ENCODE measurements around the gene CLTB. TPM values are rescaled to one million over a fixed set of nuclear protein-coding genes. Genes with fewer than 3 reads are reported as not detected.
"Not testable (repeated sequence)": the region's sequence is repeated elsewhere in the genome, so short reads cannot be mapped to it uniquely, and the experiment has no call there.

The CLTB gene
- total RNA-seq, 1 experiment from 2014 or later = 31.7 TPM

DNA sequence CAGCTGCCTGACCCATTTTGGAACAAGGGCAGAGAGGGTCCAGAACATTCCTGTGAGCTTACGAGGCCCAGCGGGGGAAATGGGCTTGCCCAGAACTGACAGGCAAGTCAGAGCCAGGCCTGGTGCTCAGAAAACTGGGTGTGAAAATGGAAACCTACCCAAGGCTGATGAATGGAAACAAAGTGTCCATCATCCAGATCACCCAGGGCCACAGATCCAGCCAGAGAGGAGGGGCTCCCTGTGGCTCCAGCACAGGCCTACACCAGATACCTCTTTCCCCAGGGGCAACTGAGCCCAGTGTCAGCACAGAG, 3.1 kb downstream of the CLTB start:
- Histone ChIP-seq H3K79me2 (ENCODE audit: low read length) (peaks cover 35% of the 10 kb centered on the region), H3K27ac (ENCODE audit: low read length) (no peak overlapping the region), H3K4me2 (ENCODE audit: low read depth, low read length, poor library complexity, severe bottlenecking) (no peak overlapping the region), H3K4me3 (ENCODE audit: low read length) (no peak overlapping the region), H3K9ac (ENCODE audit: low read length) (no peak overlapping the region), H3K9me2 (replicated peaks; ENCODE audit: insufficient read depth, low read length) (no peaks in the 10 kb centered on the region), H3K4me1 (ENCODE audit: low read length) (peaks cover 21% of the 10 kb centered on the region), H3K27me3 (ENCODE audit: low read length) (no peaks in the 10 kb centered on the region), H2AFZ (ENCODE audit: low read length) (no peak overlapping the region), H4K20me1 (ENCODE audit: insufficient read depth, low read depth, low read length) (no peaks in the 10 kb centered on the region), H3K9me3 (ENCODE audit: low read length) (no peaks in the 10 kb centered on the region), H3K36me3 (ENCODE audit: insufficient read depth, low read length) (0 out of 2 replicates have a peak, but pooled peaks cover 4% of the 10 kb centered on the region)
- DNase-seq = no peak

DNA sequence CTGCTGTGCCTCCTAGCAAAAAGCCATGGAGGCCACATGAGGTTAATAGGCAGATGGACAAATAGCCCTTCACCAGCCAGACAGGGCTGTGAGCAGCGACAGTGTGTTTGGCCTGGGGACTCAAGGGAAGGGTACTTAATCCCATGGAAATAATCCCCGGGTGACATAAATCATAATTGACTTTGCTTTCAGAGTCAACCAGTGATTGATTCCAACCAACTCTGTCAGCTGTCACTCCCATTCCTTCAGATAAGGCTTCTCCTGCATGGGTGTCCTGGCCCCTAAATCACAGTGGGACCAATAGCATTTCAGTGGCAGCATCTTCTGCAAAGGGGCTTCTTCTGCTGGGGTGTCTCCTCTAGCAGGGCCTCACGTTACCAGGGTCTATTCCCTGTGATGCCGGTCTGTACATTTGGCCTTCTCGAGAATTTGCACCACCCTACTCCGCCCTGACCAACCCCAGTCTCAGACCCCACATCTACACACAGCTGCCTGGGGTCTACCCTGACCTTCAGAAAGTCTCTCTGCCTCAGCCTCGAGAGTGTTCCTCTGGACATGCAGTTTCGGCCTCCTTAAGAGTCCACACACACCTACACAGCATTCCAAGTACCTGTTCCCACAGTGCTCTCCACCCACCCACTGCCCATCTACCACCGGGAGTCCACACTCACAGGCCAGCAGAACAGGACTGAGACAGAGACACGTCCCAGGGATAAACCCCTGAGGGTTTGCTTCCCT, 3.7 kb downstream of the CLTB start:
- Histone ChIP-seq H2AFZ (ENCODE audit: low read length) (no peak overlapping the region), H3K9me3 (ENCODE audit: low read length) (no peaks in the 10 kb centered on the region), H3K9me2 (replicated peaks; ENCODE audit: insufficient read depth, low read length) (no peaks in the 10 kb centered on the region), H3K27me3 (ENCODE audit: low read length) (no peaks in the 10 kb centered on the region), H3K27ac (ENCODE audit: low read length) (no peak overlapping the region), H3K36me3 (ENCODE audit: insufficient read depth, low read length) (0 out of 2 replicates have a peak, but pooled peaks cover 4% of the 10 kb centered on the region), H3K4me3 (ENCODE audit: low read length) (no peak overlapping the region), H4K20me1 (ENCODE audit: insufficient read depth, low read depth, low read length) (no peaks in the 10 kb centered on the region), H3K79me2 (ENCODE audit: low read length) (peaks cover 35% of the 10 kb centered on the region), H3K4me1 (ENCODE audit: low read length) (peaks cover 21% of the 10 kb centered on the region), H3K9ac (ENCODE audit: low read length) (no peak overlapping the region), H3K4me2 (ENCODE audit: low read depth, low read length, poor library complexity, severe bottlenecking) (no peak overlapping the region)
- DNase-seq = no peak

DNA sequence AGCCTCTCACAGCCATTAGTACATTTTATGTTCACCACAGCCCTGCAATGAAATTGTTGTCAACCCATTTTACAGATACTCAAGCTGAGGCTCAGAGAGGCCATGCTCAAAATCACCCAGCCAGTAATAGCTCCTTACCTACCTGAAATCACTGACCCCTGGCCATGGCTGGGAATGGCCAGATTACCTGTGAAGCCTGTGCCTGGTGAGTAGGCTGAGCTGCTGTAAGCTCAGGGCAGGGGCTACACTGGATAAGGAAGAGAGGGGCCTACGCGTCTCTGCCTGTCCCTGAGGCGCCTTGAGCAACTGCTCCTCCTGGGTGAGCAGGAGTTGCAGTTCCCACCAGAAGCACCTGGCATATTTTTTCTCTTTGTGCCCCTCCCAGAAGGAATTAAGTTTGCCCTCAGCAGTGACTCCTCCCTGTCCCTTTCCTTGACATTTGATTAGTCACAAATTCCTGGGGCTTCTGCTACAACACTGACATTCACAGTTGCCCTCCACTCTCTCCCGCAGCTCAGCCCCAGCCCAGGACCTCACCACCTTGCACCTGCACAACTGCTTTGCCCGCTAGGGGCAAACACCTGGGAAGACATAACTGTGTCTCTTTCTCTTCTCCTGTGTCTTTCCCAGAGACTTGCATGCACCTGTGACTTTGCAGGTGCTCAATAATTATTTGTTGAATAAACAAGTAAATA, 5.7 kb downstream of the CLTB start:
- H3K36me3 ChIP-seq (ENCODE audit: insufficient read depth, low read length) = 0 out of 2 replicates have a peak, but pooled peaks cover 4% of the 10 kb centered on the region
- H3K9me2 ChIP-seq (replicated peaks; ENCODE audit: insufficient read depth, low read length) = no peaks in the 10 kb centered on the region
- H3K79me2 ChIP-seq (ENCODE audit: low read length) = peaks cover 29% of the 10 kb centered on the region
- H2AFZ ChIP-seq (ENCODE audit: low read length) = no peak overlapping the region
- H3K27ac ChIP-seq (ENCODE audit: low read length) = no peak overlapping the region
- no peaks in the 10 kb centered on the region for H4K20me1 ChIP-seq (ENCODE audit: insufficient read depth, low read depth, low read length)
- no peak overlapping the region for H3K4me2 ChIP-seq (ENCODE audit: low read depth, low read length, poor library complexity, severe bottlenecking)
- H3K4me1 ChIP-seq (ENCODE audit: low read length) = peaks cover 10% of the 10 kb centered on the region
- no peak overlapping the region for H3K4me3 ChIP-seq (ENCODE audit: low read length)
- H3K9ac ChIP-seq (ENCODE audit: low read length) = no peak overlapping the region
- DNase-seq = no peak
- H3K27me3 ChIP-seq (ENCODE audit: low read length) = no peaks in the 10 kb centered on the region
- no peaks in the 10 kb centered on the region for H3K9me3 ChIP-seq (ENCODE audit: low read length)

DNA sequence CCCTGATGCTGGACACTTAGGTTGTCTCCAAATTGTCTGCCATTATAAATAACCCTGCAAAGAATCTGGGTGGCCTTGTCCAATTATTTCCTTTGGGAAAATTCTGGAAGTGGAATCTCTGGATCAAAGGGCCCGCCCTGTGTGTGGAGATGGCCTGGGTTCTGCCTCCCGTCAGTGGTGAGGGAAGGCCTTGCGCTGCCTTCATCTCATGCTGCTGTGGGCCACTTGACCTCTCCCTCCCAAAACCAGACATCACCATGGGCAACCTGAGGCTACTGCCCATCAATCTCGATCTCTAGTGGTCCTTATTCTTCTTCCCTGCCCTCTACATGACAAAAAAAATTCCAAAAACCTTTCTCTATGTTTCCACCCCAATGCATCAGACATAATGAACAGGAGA, 6.6 kb downstream of the CLTB start:
- Histone ChIP-seq H3K4me1 (ENCODE audit: low read length) (peaks cover 2% of the 10 kb centered on the region), H4K20me1 (ENCODE audit: insufficient read depth, low read depth, low read length) (no peaks in the 10 kb centered on the region), H3K9me3 (ENCODE audit: low read length) (no peaks in the 10 kb centered on the region), H3K4me3 (ENCODE audit: low read length) (no peak overlapping the region), H3K27ac (ENCODE audit: low read length) (no peak overlapping the region), H3K27me3 (ENCODE audit: low read length) (no peaks in the 10 kb centered on the region), H3K9me2 (replicated peaks; ENCODE audit: insufficient read depth, low read length) (no peaks in the 10 kb centered on the region), H2AFZ (ENCODE audit: low read length) (no peak overlapping the region), H3K79me2 (ENCODE audit: low read length) (peaks cover 21% of the 10 kb centered on the region), H3K9ac (ENCODE audit: low read length) (no peak overlapping the region), H3K36me3 (ENCODE audit: insufficient read depth, low read length) (0 out of 2 replicates have a peak, but pooled peaks cover 4% of the 10 kb centered on the region), H3K4me2 (ENCODE audit: low read depth, low read length, poor library complexity, severe bottlenecking) (no peak overlapping the region)
- DNase-seq = no peak

DNA sequence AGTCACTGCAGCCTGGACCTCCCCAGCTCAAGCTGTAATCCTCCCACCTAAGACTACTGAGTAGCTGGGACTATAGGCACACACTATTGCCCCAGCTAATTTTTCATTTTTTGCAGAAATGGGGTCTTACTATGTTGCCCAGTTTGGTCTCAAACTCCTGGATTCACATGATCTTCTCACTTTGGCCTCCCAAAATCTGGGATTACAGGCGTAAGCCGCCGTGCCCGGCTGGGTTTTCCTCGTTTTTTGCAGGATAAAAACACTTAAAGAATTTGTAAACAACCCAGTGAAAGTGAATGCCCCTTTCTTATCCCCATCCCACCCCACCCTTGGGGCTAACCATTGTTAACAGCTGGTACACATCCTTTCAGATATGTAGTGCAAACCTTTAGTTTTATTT, 7.7 kb downstream of the CLTB start:
- H3K9me2 ChIP-seq (replicated peaks; ENCODE audit: insufficient read depth, low read length) = no peaks in the 10 kb centered on the region
- H2AFZ ChIP-seq (ENCODE audit: low read length) = no peak overlapping the region

DNA sequence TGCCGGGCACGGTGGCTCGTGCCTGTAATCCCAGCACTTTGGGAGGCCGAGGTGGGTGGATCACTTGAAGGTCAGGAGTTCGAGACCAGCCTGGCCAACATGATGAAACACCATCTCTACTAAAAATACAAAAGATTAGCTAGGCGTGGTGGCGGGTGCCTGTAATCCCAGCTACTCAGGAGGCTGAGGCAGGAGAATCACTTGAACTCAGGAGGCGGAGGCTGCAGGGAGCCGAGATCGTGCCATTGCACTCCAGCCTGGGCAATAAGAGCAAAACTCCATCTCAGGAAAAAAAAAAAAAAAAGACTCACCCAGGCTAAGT, 8.1 kb downstream of the CLTB start:
- not testable (repeated sequence) for DNase-seq; H2AFZ ChIP-seq (ENCODE audit: low read length); H3K36me3 ChIP-seq (ENCODE audit: insufficient read depth, low read length); H4K20me1 ChIP-seq (ENCODE audit: insufficient read depth, low read depth, low read length); H3K4me1 ChIP-seq (ENCODE audit: low read length); H3K9me2 ChIP-seq (replicated peaks; ENCODE audit: insufficient read depth, low read length); H3K9me3 ChIP-seq (ENCODE audit: low read length); H3K4me3 ChIP-seq (ENCODE audit: low read length); H3K9ac ChIP-seq (ENCODE audit: low read length); H3K27ac ChIP-seq (ENCODE audit: low read length); H3K4me2 ChIP-seq (ENCODE audit: low read depth, low read length, poor library complexity, severe bottlenecking); H3K79me2 ChIP-seq (ENCODE audit: low read length); H3K27me3 ChIP-seq (ENCODE audit: low read length)

More for the DNA sequence above, 7.7 kb downstream of the CLTB start:
- Histone ChIP-seq H3K79me2 (ENCODE audit: low read length) (peaks cover 10% of the 10 kb centered on the region; the same call in 1 of the 2 replicates), H3K4me2 (ENCODE audit: low read depth, low read length, poor library complexity, severe bottlenecking) (no peak overlapping the region), H3K27ac (ENCODE audit: low read length) (no peak overlapping the region), H3K9ac (ENCODE audit: low read length) (no peak overlapping the region), H3K27me3 (ENCODE audit: low read length) (no peaks in the 10 kb centered on the region), H3K4me1 (ENCODE audit: low read length) (no peaks in the 10 kb centered on the region), H3K4me3 (ENCODE audit: low read length) (no peak overlapping the region), H3K36me3 (ENCODE audit: insufficient read depth, low read length) (0 out of 2 replicates have a peak, but pooled peaks cover 4% of the 10 kb centered on the region), H4K20me1 (ENCODE audit: insufficient read depth, low read depth, low read length) (no peaks in the 10 kb centered on the region), H3K9me3 (ENCODE audit: low read length) (no peaks in the 10 kb centered on the region)
- DNase-seq = no peak

GRCh38 chr5:176407456-176408251, 8.7 kb downstream of the CLTB start:
- no peaks in the 10 kb centered on the region for H3K9me2 ChIP-seq (replicated peaks; ENCODE audit: insufficient read depth, low read length)
- H4K20me1 ChIP-seq (ENCODE audit: insufficient read depth, low read depth, low read length) = no peaks in the 10 kb centered on the region
- H3K9me3 ChIP-seq (ENCODE audit: low read length) = no peaks in the 10 kb centered on the region
- DNase-seq = no peak
- no peaks in the 10 kb centered on the region for H3K27me3 ChIP-seq (ENCODE audit: low read length)
- no peak overlapping the region for H2AFZ ChIP-seq (ENCODE audit: low read length)
- 0 out of 2 replicates have a peak, but pooled peaks cover 4% of the 10 kb centered on the region for H3K36me3 ChIP-seq (ENCODE audit: insufficient read depth, low read length)
- no peak overlapping the region for H3K4me3 ChIP-seq (ENCODE audit: low read length)
- H3K4me2 ChIP-seq (ENCODE audit: low read depth, low read length, poor library complexity, severe bottlenecking) = no peak overlapping the region
- no peak overlapping the region for H3K27ac ChIP-seq (ENCODE audit: low read length)
- 0 out of 2 replicates have a peak, but pooled peaks cover 5% of the 10 kb centered on the region for H3K79me2 ChIP-seq (ENCODE audit: low read length)
- no peaks in the 10 kb centered on the region for H3K4me1 ChIP-seq (ENCODE audit: low read length)
- no peak overlapping the region for H3K9ac ChIP-seq (ENCODE audit: low read length)

GRCh38 chr5:176406436-176407052, 9.8 kb downstream of the CLTB start:
- Histone ChIP-seq H3K27me3 (ENCODE audit: low read length) (no peaks in the 10 kb centered on the region), H3K79me2 (ENCODE audit: low read length) (no peaks in the 10 kb centered on the region), H3K36me3 (ENCODE audit: insufficient read depth, low read length) (0 out of 2 replicates have a peak, but pooled peaks cover 4% of the 10 kb centered on the region), H3K9me3 (ENCODE audit: low read length) (no peaks in the 10 kb centered on the region), H3K27ac (ENCODE audit: low read length) (no peak overlapping the region), H3K9me2 (replicated peaks; ENCODE audit: insufficient read depth, low read length) (no peaks in the 10 kb centered on the region), H3K4me3 (ENCODE audit: low read length) (no peak overlapping the region), H3K4me1 (ENCODE audit: low read length) (no peaks in the 10 kb centered on the region), H3K4me2 (ENCODE audit: low read depth, low read length, poor library complexity, severe bottlenecking) (no peak overlapping the region), H3K9ac (ENCODE audit: low read length) (no peak overlapping the region), H4K20me1 (ENCODE audit: insufficient read depth, low read depth, low read length) (no peaks in the 10 kb centered on the region), H2AFZ (ENCODE audit: low read length) (no peak overlapping the region)
- DNase-seq = no peak

Measured in Karpas-422 (cell line).